SK-N-SH (cell line): Measurements from ENCODE around the gene CCDC18. TPM values are rescaled to one million over a fixed set of nuclear protein-coding genes. Genes with fewer than 3 reads are reported as not detected.

Source experiments
- CTCF ChIA-PET: fragments of 300-600, 350-600 bp; formaldehyde crosslinking; extraction: SDS; loops from one replicate; lab custom pipeline; 2021; lab: Yijun Ruan, JAX
- POLR2A ChIA-PET: fragments of 350-600 bp; sonication (Branson Sonifier 250); formaldehyde crosslinking; extraction: SDS; loops from one replicate; lab custom pipeline; 2020; ENCODE audit warnings: antibody characterized with exemption, inconsistent platforms; lab: Yijun Ruan, JAX
- DNase-seq: peaks from one replicate; pipeline ENCODE4 v3.0.0; 2012
- H2AFZ ChIP-seq: fragments of 200-600 bp; sonication (generic); 2 replicates; pipeline ENCODE4 v1.8.1; 2016; ENCODE audit warnings: antibody characterized with exemption, mild to moderate bottlenecking, low read depth
- H3F3A ChIP-seq: fragments of 200-600 bp; sonication (generic); replicated peaks from 2 replicates; pipeline ENCODE3; 2016; ENCODE audit warnings: antibody characterized with exemption, mild to moderate bottlenecking; ENCODE audit not compliant: insufficient read depth
- H3K27ac ChIP-seq, 2 experiments: fragments of 200-500 bp in 1 of 2; fragments of 200-600 bp in 1 of 2; sonication (Bioruptor generic) in 1 of 2; sonication (generic), shearing (Covaris generic) in 1 of 2; 2 replicates each; pipeline versions ENCODE4 v1.5.1 to v1.6.1; 2014 to 2016; ENCODE audit warnings: low read depth in 2 of 2, inconsistent platforms in 1 of 2, low read length in 1 of 2, mild to moderate bottlenecking in 1 of 2, mixed read lengths in 1 of 2
- H3K27me3 ChIP-seq: fragments of 200-600 bp; sonication (generic), shearing (Covaris generic); 2 replicates; pipeline ENCODE4 v1.6.1; 2016; ENCODE audit warnings: mixed run types; ENCODE audit not compliant: insufficient read depth
- H3K36me3 ChIP-seq, 2 experiments: fragments of 200-500 bp in 1 of 2; fragments of 200-600 bp in 1 of 2; sonication (Bioruptor generic) in 1 of 2; sonication (generic) in 1 of 2; replicated peaks in 1 of 2; 2 replicates each; pipeline versions ENCODE3 to v1.5.1; 2014 to 2016; ENCODE audit warnings: low read length in 1 of 2, mild to moderate bottlenecking in 1 of 2; ENCODE audit not compliant: insufficient read depth in 2 of 2, control insufficient read depth in 1 of 2
- H3K4me1 ChIP-seq, 2 experiments: fragments of 200-500 bp in 1 of 2; fragments of 200-600 bp in 1 of 2; sonication (Bioruptor generic) in 1 of 2; sonication (generic), shearing (Covaris generic) in 1 of 2; 2 replicates each; pipeline versions ENCODE4 v1.5.1 to v1.6.1; 2014 to 2016; ENCODE audit warnings: low read depth in 1 of 2, low read length in 1 of 2, mixed run types in 1 of 2; ENCODE audit not compliant: insufficient read depth in 2 of 2, control insufficient read depth in 1 of 2
- H3K4me2 ChIP-seq: fragments of 200-600 bp; sonication (generic), shearing (Covaris generic); 2 replicates; pipeline ENCODE4 v1.6.1; 2017; ENCODE audit warnings: mixed run types
- H3K4me3 ChIP-seq, 2 experiments: fragments of 200-500 bp in 1 of 2; fragments of 200-600 bp in 1 of 2; sonication (Bioruptor generic) in 1 of 2; sonication (generic), shearing (Covaris generic) in 1 of 2; 2 replicates each; pipeline versions ENCODE4 v1.5.1 to v1.8.1; 2014 to 2016; ENCODE audit warnings: low read depth in 2 of 2, inconsistent platforms in 1 of 2, low read length in 1 of 2, mild to moderate bottlenecking in 1 of 2, mixed read lengths in 1 of 2, moderate library complexity in 1 of 2
- H3K79me2 ChIP-seq: fragments of 200-600 bp; sonication (generic); 2 replicates; pipeline ENCODE4 v1.8.1; 2017; ENCODE audit warnings: mild to moderate bottlenecking; ENCODE audit not compliant: insufficient read depth
- H3K9ac ChIP-seq: fragments of 200-600 bp; sonication (generic); 2 replicates; pipeline ENCODE4 v1.6.1; 2017; ENCODE audit warnings: mixed run types
- H3K9me2 ChIP-seq: fragments of 200-600 bp; sonication (generic); 2 replicates; pipeline ENCODE4 v1.6.1; 2017; ENCODE audit warnings: mixed run types
- H3K9me3 ChIP-seq: fragments of 200-600 bp; sonication (generic); 2 replicates; pipeline ENCODE4 v1.6.1; 2017; ENCODE audit warnings: mixed run types, mild to moderate bottlenecking, moderate library complexity
- H4K20me1 ChIP-seq: fragments of 200-600 bp; sonication (generic); 2 replicates; pipeline ENCODE4 v1.6.1; 2017; ENCODE audit warnings: mild to moderate bottlenecking, mixed run types; ENCODE audit not compliant: insufficient read depth
- CHD2 ChIP-seq: fragments of 150-350 bp; IDR thresholded peaks from 2 replicates; pipeline ENCODE4 v1.6.1; 2018; ENCODE audit warnings: low read length; ENCODE audit not compliant: partially characterized antibody
- ELF1 ChIP-seq: IDR thresholded peaks from 2 replicates; pipeline ENCODE4 v1.4.0; 2012
- EZH2phosphoT487 ChIP-seq: fragments of 200-600 bp; sonication (generic); IDR thresholded peaks from 2 replicates; pipeline ENCODE4 v1.6.1; 2017; ENCODE audit warnings: low read depth, mixed run types, mild to moderate bottlenecking, antibody characterized with exemption, moderate library complexity, borderline replicate concordance
- FOXJ3 ChIP-seq: sonication (generic); formaldehyde crosslinking; IDR thresholded peaks from 2 replicates; pipeline ENCODE4 v1.5.1; 2020; ENCODE audit warnings: mild to moderate bottlenecking, missing genetic modification reagents
- FOXM1 ChIP-seq: IDR thresholded peaks from 2 replicates; pipeline ENCODE4 v1.4.0; 2012; ENCODE audit warnings: low read depth, mild to moderate bottlenecking
- GATA2 ChIP-seq: sonication (generic); formaldehyde crosslinking; IDR thresholded peaks from 2 replicates; pipeline ENCODE4 v1.5.0; 2020; ENCODE audit warnings: mild to moderate bottlenecking, missing genetic modification reagents
- JUND ChIP-seq: IDR thresholded peaks from 2 replicates; pipeline ENCODE4 v1.4.0; 2012
- MAX ChIP-seq: IDR thresholded peaks from 2 replicates; pipeline ENCODE4 v1.4.0; 2012; ENCODE audit warnings: low read depth
- MEF2A ChIP-seq: IDR thresholded peaks from 2 replicates; pipeline ENCODE4 v1.4.0; 2012; ENCODE audit warnings: low read depth, borderline replicate concordance
- MXI1 ChIP-seq: IDR thresholded peaks from 2 replicates; pipeline ENCODE4 v1.6.1; 2012; ENCODE audit warnings: mild to moderate bottlenecking, low read depth, low read length, improper control_type of control experiment
- NRF1 ChIP-seq: IDR thresholded peaks from 2 replicates; pipeline ENCODE4 v1.6.1; 2012; ENCODE audit warnings: low read depth, mild to moderate bottlenecking, low read length
- PBX3 ChIP-seq: IDR thresholded peaks from 2 replicates; pipeline ENCODE4; 2012
- RCOR1 ChIP-seq: fragments of 150-350 bp; IDR thresholded peaks from 2 replicates; pipeline ENCODE4 v1.6.1; 2017; ENCODE audit warnings: antibody characterized with exemption, low read length
- RXRA ChIP-seq: IDR thresholded peaks from 2 replicates; pipeline ENCODE4 v1.4.0; 2012; ENCODE audit warnings: low read depth, mild to moderate bottlenecking, borderline replicate concordance
- SMC3 ChIP-seq: IDR thresholded peaks from 2 replicates; pipeline ENCODE4 v1.6.1; 2012; ENCODE audit warnings: low read depth, low read length, improper control_type of control experiment
- TAF1 ChIP-seq: IDR thresholded peaks from 2 replicates; pipeline ENCODE4 v1.6.1; 2012; ENCODE audit warnings: low read depth, mild to moderate bottlenecking, low read length, moderate library complexity, borderline replicate concordance
- TEAD4 ChIP-seq: IDR thresholded peaks from 2 replicates; pipeline ENCODE4 v1.4.0; 2012; ENCODE audit warnings: mild to moderate bottlenecking, borderline replicate concordance; ENCODE audit not compliant: insufficient read depth
- USF1 ChIP-seq: IDR thresholded peaks from 2 replicates; pipeline ENCODE4 v1.4.0; 2012; ENCODE audit warnings: low read depth, borderline replicate concordance
- WGBS: methylation state at CpG from one replicate; pipeline ENCODE4 v1.1.6; 2017; ENCODE audit warnings: low lambda C conversion rate; 5-methylcytosine and 5-hydroxymethylcytosine counted together
- polyA plus RNA-seq, 3 experiments: library from polyadenylated mRNA; depleted of rRNA; stranded (reverse); fragments of >200 nt; gene quantifications; 2 replicates each; pipeline ENCODE4 v1.2.3, GENCODE V29; 2012
- TF ChIP-seq, protein P1 (sequence below): fragments of 150-350 bp; IDR thresholded peaks from 2 replicates; pipeline ENCODE4 v1.6.1; 2016; ENCODE audit warnings: mild to moderate bottlenecking, low read depth, low read length
- TF ChIP-seq, protein P2 (sequence below): fragments of 200-600 bp; sonication (generic); IDR thresholded peaks from 2 replicates; pipeline ENCODE4 v1.6.1; 2017; ENCODE audit warnings: antibody characterized with exemption, mild to moderate bottlenecking, moderate library complexity
- TF ChIP-seq, protein P3 (sequence below): IDR thresholded peaks from 2 replicates; pipeline ENCODE4 v1.4.0; 2012; ENCODE audit warnings: low read depth, borderline replicate concordance

CCDC18 gene
- polyA plus RNA-seq, 1 of the 3 experiments (the other 2 are of a cell fraction) = 4.0 TPM

- Histone ChIP-seq H3K79me2 (peaks cover 8% of the 10 kb centered on the region; the same call in 1 of the 2 replicates), H3K4me2 (no peak overlapping the region), H3K9me3 (no peaks in the 10 kb centered on the region), H3K27me3 (no peaks in the 10 kb centered on the region), H2AFZ (no peak overlapping the region), H3K4me3 (no peak overlapping the region), H4K20me1 (no peaks in the 10 kb centered on the region), H3K27ac (no peak overlapping the region), H3K36me3 (peaks cover 20 to 50% of the 10 kb centered on the region in 2 experiments), H3F3A (peaks cover 19% of the 10 kb centered on the region), H3K4me1 (no peaks in the 10 kb centered on the region; a peak in 2 of 4 replicates), H3K9ac (no peak overlapping the region), H3K9me2 (no peaks in the 10 kb centered on the region)
- TF ChIP-seq TAF1 (no peak), USF1 (no peak), ELF1 (no peak), MEF2A (no peak), TEAD4 (no peak)
- ChIA-PET CTCF (interaction anchor here (1.0 kb wide), 1 partner anchor 8 kb away, joined by 3 read pairs; no protein-coding TSS in a partner anchor), POLR2A (no interaction called here)
- 98% methylated on average over 2 of the region's 2 CpGs for WGBS
- no peak for DNase-seq
These were observed 38.4 kb upstream of the CCDC18 start for GRCh38 chr1:93142161-93142560.

DNA sequence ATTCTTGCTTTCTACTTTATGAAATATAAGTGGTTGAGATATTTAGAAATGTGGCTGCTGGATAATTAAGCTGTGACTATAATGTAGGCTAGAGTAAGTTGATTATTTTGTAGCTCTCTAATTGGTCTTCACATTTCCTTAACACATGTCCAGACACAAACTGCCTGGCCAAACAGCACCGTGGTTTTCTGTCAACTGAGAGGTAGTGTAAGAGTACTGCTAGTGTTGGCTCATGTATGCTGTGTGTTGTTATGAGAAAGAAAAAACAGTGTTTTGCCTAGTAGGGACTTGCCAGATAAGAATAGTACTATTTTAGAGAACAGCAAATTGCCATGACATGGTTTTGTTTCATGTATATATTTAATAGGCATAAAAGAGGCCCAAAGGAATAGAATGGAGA is 37.4 kb upstream of the CCDC18 start:
- Histone ChIP-seq H3K9ac (no peak overlapping the region), H3F3A (peaks cover 19% of the 10 kb centered on the region), H3K27ac (no peak overlapping the region), H4K20me1 (no peaks in the 10 kb centered on the region), H3K36me3 (peaks cover 15 to 47% of the 10 kb centered on the region in 2 experiments), H2AFZ (no peak overlapping the region), H3K27me3 (no peaks in the 10 kb centered on the region), H3K79me2 (peaks cover 8% of the 10 kb centered on the region; the same call in 1 of the 2 replicates), H3K9me3 (no peaks in the 10 kb centered on the region), H3K4me1 (no peaks in the 10 kb centered on the region; a peak in 2 of 4 replicates), H3K9me2 (no peaks in the 10 kb centered on the region), H3K4me3 (no peak overlapping the region), H3K4me2 (no peak overlapping the region)
- DNase-seq = no peak
- WGBS = 89% methylated on average over 1 of the region's 1 CpG
- POLR2A ChIA-PET = no interaction called here
- CTCF ChIA-PET = interaction anchor here (0.9 to 1.0 kb wide), 2 partner anchors 9 to 149 kb away, joined by 3 to 4 read pairs; no protein-coding TSS in a partner anchor
- TF ChIP-seq, protein P1, sequence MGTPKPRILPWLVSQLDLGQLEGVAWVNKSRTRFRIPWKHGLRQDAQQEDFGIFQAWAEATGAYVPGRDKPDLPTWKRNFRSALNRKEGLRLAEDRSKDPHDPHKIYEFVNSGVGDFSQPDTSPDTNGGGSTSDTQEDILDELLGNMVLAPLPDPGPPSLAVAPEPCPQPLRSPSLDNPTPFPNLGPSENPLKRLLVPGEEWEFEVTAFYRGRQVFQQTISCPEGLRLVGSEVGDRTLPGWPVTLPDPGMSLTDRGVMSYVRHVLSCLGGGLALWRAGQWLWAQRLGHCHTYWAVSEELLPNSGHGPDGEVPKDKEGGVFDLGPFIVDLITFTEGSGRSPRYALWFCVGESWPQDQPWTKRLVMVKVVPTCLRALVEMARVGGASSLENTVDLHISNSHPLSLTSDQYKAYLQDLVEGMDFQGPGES = no peak
- TF ChIP-seq SMC3 (no peak), MXI1 (no peak), ELF1 (no peak), RXRA (no peak), PBX3 (no peak), MAX (no peak), CHD2 (no peak), EZH2phosphoT487 (no peak), JUND (no peak), RCOR1 (no peak), USF1 (no peak), TAF1 (no peak), NRF1 (no peak), GATA2 (CRISPR knock-in tag) (no peak), FOXJ3 (CRISPR knock-in tag) (no peak), FOXM1 (no peak)
- TF ChIP-seq, protein P2, sequence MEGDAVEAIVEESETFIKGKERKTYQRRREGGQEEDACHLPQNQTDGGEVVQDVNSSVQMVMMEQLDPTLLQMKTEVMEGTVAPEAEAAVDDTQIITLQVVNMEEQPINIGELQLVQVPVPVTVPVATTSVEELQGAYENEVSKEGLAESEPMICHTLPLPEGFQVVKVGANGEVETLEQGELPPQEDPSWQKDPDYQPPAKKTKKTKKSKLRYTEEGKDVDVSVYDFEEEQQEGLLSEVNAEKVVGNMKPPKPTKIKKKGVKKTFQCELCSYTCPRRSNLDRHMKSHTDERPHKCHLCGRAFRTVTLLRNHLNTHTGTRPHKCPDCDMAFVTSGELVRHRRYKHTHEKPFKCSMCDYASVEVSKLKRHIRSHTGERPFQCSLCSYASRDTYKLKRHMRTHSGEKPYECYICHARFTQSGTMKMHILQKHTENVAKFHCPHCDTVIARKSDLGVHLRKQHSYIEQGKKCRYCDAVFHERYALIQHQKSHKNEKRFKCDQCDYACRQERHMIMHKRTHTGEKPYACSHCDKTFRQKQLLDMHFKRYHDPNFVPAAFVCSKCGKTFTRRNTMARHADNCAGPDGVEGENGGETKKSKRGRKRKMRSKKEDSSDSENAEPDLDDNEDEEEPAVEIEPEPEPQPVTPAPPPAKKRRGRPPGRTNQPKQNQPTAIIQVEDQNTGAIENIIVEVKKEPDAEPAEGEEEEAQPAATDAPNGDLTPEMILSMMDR = no peak
- TF ChIP-seq, protein P3, sequence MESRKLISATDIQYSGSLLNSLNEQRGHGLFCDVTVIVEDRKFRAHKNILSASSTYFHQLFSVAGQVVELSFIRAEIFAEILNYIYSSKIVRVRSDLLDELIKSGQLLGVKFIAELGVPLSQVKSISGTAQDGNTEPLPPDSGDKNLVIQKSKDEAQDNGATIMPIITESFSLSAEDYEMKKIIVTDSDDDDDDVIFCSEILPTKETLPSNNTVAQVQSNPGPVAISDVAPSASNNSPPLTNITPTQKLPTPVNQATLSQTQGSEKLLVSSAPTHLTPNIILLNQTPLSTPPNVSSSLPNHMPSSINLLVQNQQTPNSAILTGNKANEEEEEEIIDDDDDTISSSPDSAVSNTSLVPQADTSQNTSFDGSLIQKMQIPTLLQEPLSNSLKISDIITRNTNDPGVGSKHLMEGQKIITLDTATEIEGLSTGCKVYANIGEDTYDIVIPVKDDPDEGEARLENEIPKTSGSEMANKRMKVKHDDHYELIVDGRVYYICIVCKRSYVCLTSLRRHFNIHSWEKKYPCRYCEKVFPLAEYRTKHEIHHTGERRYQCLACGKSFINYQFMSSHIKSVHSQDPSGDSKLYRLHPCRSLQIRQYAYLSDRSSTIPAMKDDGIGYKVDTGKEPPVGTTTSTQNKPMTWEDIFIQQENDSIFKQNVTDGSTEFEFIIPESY = no peak
